ENCODE results near the gene PKN2.

The PKN2 gene

GRCh38 chr1:88768816-88769215 is 84.7 kb downstream of the PKN2 start:
- no peaks in the 10 kb centered on the region for H3K9me3 ChIP-seq (ENCODE audit: control insufficient read depth, low read length)
- peaks cover 19% of the 10 kb centered on the region for H3K36me3 ChIP-seq (ENCODE audit: control insufficient read depth, insufficient read depth, low read length, severe bottlenecking)
- DNase-seq (ENCODE audit: low read depth), result no peak
- H3K4me3 ChIP-seq (ENCODE audit: low read length), result no peak overlapping the region
- H3K9ac ChIP-seq (ENCODE audit: low read length), result no peak overlapping the region
- H3K4me1 ChIP-seq (ENCODE audit: control insufficient read depth, insufficient read depth, low read length), result peaks cover 6% of the 10 kb centered on the region
- H3K27me3 ChIP-seq (replicated peaks; ENCODE audit: control insufficient read depth, insufficient read depth, low read length), result no peaks in the 10 kb centered on the region

DNA sequence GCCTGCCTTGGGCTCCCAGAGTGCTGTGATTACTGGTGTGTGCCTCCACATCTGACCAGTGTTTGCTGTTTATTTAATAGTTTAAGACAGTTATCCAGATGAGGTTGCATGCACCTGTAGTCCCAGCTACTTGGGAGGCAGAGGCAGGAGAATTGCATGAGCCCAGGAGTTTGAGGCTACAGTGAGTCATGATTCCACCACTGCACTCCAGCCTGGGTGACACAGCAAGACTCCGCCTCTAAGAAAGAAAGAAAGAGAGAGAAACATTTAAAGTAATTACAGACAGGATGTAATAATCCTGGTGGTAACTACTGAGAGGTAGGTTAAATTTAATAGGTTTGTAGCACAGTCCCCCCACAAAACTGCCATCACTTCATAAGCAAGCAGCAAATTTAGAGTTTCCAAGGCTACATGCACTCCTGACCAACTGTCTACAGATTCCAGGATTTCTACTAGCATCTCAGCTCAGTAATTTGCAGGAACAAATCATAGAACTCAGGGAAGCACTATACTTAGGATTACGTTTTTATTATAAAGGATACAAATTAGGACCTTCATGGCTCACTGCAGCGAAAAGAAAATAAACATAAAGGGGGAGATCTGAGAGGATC is 89.6 kb downstream of the PKN2 start:
- no peak overlapping the region for H3K9ac ChIP-seq (ENCODE audit: low read length)
- peaks cover 36% of the 10 kb centered on the region for H3K36me3 ChIP-seq (ENCODE audit: control insufficient read depth, insufficient read depth, low read length, severe bottlenecking)
- no peaks in the 10 kb centered on the region for H3K4me1 ChIP-seq (ENCODE audit: control insufficient read depth, insufficient read depth, low read length)
- no peak overlapping the region for H3K4me3 ChIP-seq (ENCODE audit: low read length)
- no peaks in the 10 kb centered on the region for H3K9me3 ChIP-seq (ENCODE audit: control insufficient read depth, low read length)
- peak; percentile 20 for DNase-seq (ENCODE audit: low read depth)
- no peaks in the 10 kb centered on the region for H3K27me3 ChIP-seq (replicated peaks; ENCODE audit: control insufficient read depth, insufficient read depth, low read length)

GRCh38 chr1:88774151-88774556 is 90.1 kb downstream of the PKN2 start:
- no peak for DNase-seq (ENCODE audit: low read depth)
- H3K9ac ChIP-seq (ENCODE audit: low read length), result no peak overlapping the region
- no peaks in the 10 kb centered on the region for H3K9me3 ChIP-seq (ENCODE audit: control insufficient read depth, low read length)
- H3K4me1 ChIP-seq (ENCODE audit: control insufficient read depth, insufficient read depth, low read length), result no peaks in the 10 kb centered on the region
- peaks cover 41% of the 10 kb centered on the region for H3K36me3 ChIP-seq (ENCODE audit: control insufficient read depth, insufficient read depth, low read length, severe bottlenecking)
- H3K27me3 ChIP-seq (replicated peaks; ENCODE audit: control insufficient read depth, insufficient read depth, low read length), result no peaks in the 10 kb centered on the region
- no peak overlapping the region for H3K4me3 ChIP-seq (ENCODE audit: low read length)

GRCh38 chr1:88777604-88778149 is 93.6 kb downstream of the PKN2 start:
- H3K9ac ChIP-seq (ENCODE audit: low read length), result no peak overlapping the region
- no peak for DNase-seq (ENCODE audit: low read depth)
- H3K4me3 ChIP-seq (ENCODE audit: low read length), result no peak overlapping the region
- no peaks in the 10 kb centered on the region for H3K27me3 ChIP-seq (replicated peaks; ENCODE audit: control insufficient read depth, insufficient read depth, low read length)
- peaks cover 25% of the 10 kb centered on the region for H3K4me1 ChIP-seq (ENCODE audit: control insufficient read depth, insufficient read depth, low read length)
- H3K9me3 ChIP-seq (ENCODE audit: control insufficient read depth, low read length), result no peaks in the 10 kb centered on the region
- H3K36me3 ChIP-seq (ENCODE audit: control insufficient read depth, insufficient read depth, low read length, severe bottlenecking), result peaks cover 28% of the 10 kb centered on the region

GRCh38 chr1:88779880-88780279 is 95.8 kb downstream of the PKN2 start:
- H3K4me3 ChIP-seq (ENCODE audit: low read length), result no peak overlapping the region
- peaks cover 31% of the 10 kb centered on the region for H3K36me3 ChIP-seq (ENCODE audit: control insufficient read depth, insufficient read depth, low read length, severe bottlenecking)
- no peak overlapping the region for H3K9ac ChIP-seq (ENCODE audit: low read length)
- no peak for DNase-seq (ENCODE audit: low read depth)
- no peaks in the 10 kb centered on the region for H3K27me3 ChIP-seq (replicated peaks; ENCODE audit: control insufficient read depth, insufficient read depth, low read length)
- peaks cover 35% of the 10 kb centered on the region for H3K4me1 ChIP-seq (ENCODE audit: control insufficient read depth, insufficient read depth, low read length)
- H3K9me3 ChIP-seq (ENCODE audit: control insufficient read depth, low read length), result no peaks in the 10 kb centered on the region

- no peak overlapping the region for H3K4me3 ChIP-seq (ENCODE audit: low read length)
- no peaks in the 10 kb centered on the region for H3K27me3 ChIP-seq (replicated peaks; ENCODE audit: control insufficient read depth, insufficient read depth, low read length)
- peaks cover 35% of the 10 kb centered on the region for H3K4me1 ChIP-seq (ENCODE audit: control insufficient read depth, insufficient read depth, low read length)
- H3K36me3 ChIP-seq (ENCODE audit: control insufficient read depth, insufficient read depth, low read length, severe bottlenecking), result peaks cover 34% of the 10 kb centered on the region
- H3K9ac ChIP-seq (ENCODE audit: low read length), result no peak overlapping the region
- H3K9me3 ChIP-seq (ENCODE audit: control insufficient read depth, low read length), result no peaks in the 10 kb centered on the region
- DNase-seq (ENCODE audit: low read depth), result no peak
Observed at GRCh38 chr1:88780485-88780884, 96.4 kb downstream of the PKN2 start.

GRCh38 chr1:88783145-88783544 is 99.1 kb downstream of the PKN2 start:
- Histone ChIP-seq H3K4me1 (ENCODE audit: control insufficient read depth, insufficient read depth, low read length) (peaks cover 38% of the 10 kb centered on the region), H3K36me3 (ENCODE audit: control insufficient read depth, insufficient read depth, low read length, severe bottlenecking) (peaks cover 42% of the 10 kb centered on the region)

DNA sequence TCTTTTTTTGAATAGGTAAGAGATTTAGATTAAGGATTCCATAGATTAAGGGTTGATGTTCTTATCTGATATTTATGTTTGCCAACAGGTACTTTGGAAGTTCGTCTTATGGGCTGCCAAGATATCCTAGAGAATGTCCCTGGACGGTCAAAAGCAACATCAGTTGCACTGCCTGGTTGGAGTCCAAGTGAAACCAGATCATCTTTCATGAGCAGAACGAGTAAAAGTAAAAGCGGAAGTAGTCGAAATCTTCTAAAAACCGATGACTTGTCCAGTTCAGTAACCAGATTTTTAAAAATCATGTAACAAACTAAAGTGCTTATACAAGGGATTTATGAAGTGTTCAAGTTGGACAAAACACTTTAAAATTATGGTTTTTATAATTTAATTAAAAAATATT is 100.5 kb downstream of the PKN2 start:
- DNase-seq (ENCODE audit: low read depth), result no peak
- no peak overlapping the region for H3K9ac ChIP-seq (ENCODE audit: low read length)
- peaks cover 41% of the 10 kb centered on the region for H3K36me3 ChIP-seq (ENCODE audit: control insufficient read depth, insufficient read depth, low read length, severe bottlenecking)
- no peak overlapping the region for H3K4me3 ChIP-seq (ENCODE audit: low read length)
- H3K27me3 ChIP-seq (replicated peaks; ENCODE audit: control insufficient read depth, insufficient read depth, low read length), result no peaks in the 10 kb centered on the region
- no peaks in the 10 kb centered on the region for H3K9me3 ChIP-seq (ENCODE audit: control insufficient read depth, low read length)
- H3K4me1 ChIP-seq (ENCODE audit: control insufficient read depth, insufficient read depth, low read length), result peaks cover 38% of the 10 kb centered on the region

More at GRCh38 chr1:88783145-88783544, 99.1 kb downstream of the PKN2 start:
- Histone ChIP-seq H3K9ac (ENCODE audit: low read length) (peak overlapping the region; percentile 60), H3K4me3 (ENCODE audit: low read length) (no peak overlapping the region), H3K9me3 (ENCODE audit: control insufficient read depth, low read length) (no peaks in the 10 kb centered on the region), H3K27me3 (replicated peaks; ENCODE audit: control insufficient read depth, insufficient read depth, low read length) (no peaks in the 10 kb centered on the region)
- no peak for DNase-seq (ENCODE audit: low read depth)

GRCh38 chr1:88787023-88787903 is 103.2 kb downstream of the PKN2 start:
- H3K36me3 ChIP-seq (ENCODE audit: control insufficient read depth, insufficient read depth, low read length, severe bottlenecking), result peaks cover 50% of the 10 kb centered on the region
- no peaks in the 10 kb centered on the region for H3K9me3 ChIP-seq (ENCODE audit: control insufficient read depth, low read length)
- H3K4me1 ChIP-seq (ENCODE audit: control insufficient read depth, insufficient read depth, low read length), result peaks cover 26% of the 10 kb centered on the region
- H3K9ac ChIP-seq (ENCODE audit: low read length), result no peak overlapping the region
- H3K4me3 ChIP-seq (ENCODE audit: low read length), result no peak overlapping the region
- no peaks in the 10 kb centered on the region for H3K27me3 ChIP-seq (replicated peaks; ENCODE audit: control insufficient read depth, insufficient read depth, low read length)
- DNase-seq (ENCODE audit: low read depth), result no peak

DNA sequence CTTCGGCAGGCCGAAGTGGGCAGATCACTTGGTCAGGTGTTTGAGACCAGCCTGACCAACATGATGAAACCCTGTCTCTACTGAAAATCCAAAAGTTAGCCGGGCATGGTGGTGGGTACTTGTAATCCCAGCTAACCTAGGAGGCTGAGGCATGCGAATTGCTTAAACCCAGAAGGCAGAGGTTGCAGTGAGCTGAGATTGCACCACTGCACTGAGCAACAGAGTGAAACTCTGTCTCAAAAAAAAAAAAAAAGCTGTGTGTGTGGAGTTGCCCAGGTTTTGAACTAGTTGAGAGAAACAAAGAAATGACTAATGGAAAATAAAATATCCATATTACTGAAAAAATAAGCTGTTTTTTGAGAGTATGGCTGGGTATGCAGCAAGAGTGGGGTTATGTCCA is 107.1 kb downstream of the PKN2 start:
- peak; percentile 48 for DNase-seq (ENCODE audit: low read depth)
- H3K27me3 ChIP-seq (replicated peaks; ENCODE audit: control insufficient read depth, insufficient read depth, low read length), result no peaks in the 10 kb centered on the region
- H3K36me3 ChIP-seq (ENCODE audit: control insufficient read depth, insufficient read depth, low read length, severe bottlenecking), result peaks cover 56% of the 10 kb centered on the region

GRCh38 chr1:88799491-88799890 is 115.4 kb downstream of the PKN2 start:
- no peaks in the 10 kb centered on the region for H3K27me3 ChIP-seq (replicated peaks; ENCODE audit: control insufficient read depth, insufficient read depth, low read length)
- peaks cover 14% of the 10 kb centered on the region for H3K4me1 ChIP-seq (ENCODE audit: control insufficient read depth, insufficient read depth, low read length)
- no peak overlapping the region for H3K9ac ChIP-seq (ENCODE audit: low read length)
- H3K9me3 ChIP-seq (ENCODE audit: control insufficient read depth, low read length), result peaks cover 7% of the 10 kb centered on the region
- peaks cover 51% of the 10 kb centered on the region for H3K36me3 ChIP-seq (ENCODE audit: control insufficient read depth, insufficient read depth, low read length, severe bottlenecking)
- no peak for DNase-seq (ENCODE audit: low read depth)
- H3K4me3 ChIP-seq (ENCODE audit: low read length), result no peak overlapping the region

More for the DNA sequence above, 107.1 kb downstream of the PKN2 start:
- H3K9ac ChIP-seq (ENCODE audit: low read length), result peak overlapping the region; percentile 77
- H3K4me1 ChIP-seq (ENCODE audit: control insufficient read depth, insufficient read depth, low read length), result peaks cover 12% of the 10 kb centered on the region
- no peaks in the 10 kb centered on the region for H3K9me3 ChIP-seq (ENCODE audit: control insufficient read depth, low read length)
- H3K4me3 ChIP-seq (ENCODE audit: low read length), result no peak overlapping the region

Measured in adipocyte (in vitro differentiated cells).